Uterus (tissue), 2 donors: ENCODE results near the gene PRR33.

Experiments used
- CTCF ChIP-seq, 4 experiments: fragments of 200-600 bp in 2 of 4; fragments of 450-650 bp in 2 of 4; sonication (generic) in 2 of 4; IDR thresholded peaks; one replicate each; pipeline ENCODE4 v1.5.1; 2016 to 2019; ENCODE audit warnings: antibody characterized with exemption in 4 of 4, mild to moderate bottlenecking in 2 of 4, moderate library complexity in 1 of 4
- POLR2A ChIP-seq, 2 donors: fragments of 450-650 bp; IDR thresholded peaks; one replicate each; pipeline ENCODE4 v1.6.1; 2016; ENCODE audit warnings: antibody characterized with exemption in 2 of 2, mild to moderate bottlenecking in 1 of 2, moderate library complexity in 1 of 2

DNA sequence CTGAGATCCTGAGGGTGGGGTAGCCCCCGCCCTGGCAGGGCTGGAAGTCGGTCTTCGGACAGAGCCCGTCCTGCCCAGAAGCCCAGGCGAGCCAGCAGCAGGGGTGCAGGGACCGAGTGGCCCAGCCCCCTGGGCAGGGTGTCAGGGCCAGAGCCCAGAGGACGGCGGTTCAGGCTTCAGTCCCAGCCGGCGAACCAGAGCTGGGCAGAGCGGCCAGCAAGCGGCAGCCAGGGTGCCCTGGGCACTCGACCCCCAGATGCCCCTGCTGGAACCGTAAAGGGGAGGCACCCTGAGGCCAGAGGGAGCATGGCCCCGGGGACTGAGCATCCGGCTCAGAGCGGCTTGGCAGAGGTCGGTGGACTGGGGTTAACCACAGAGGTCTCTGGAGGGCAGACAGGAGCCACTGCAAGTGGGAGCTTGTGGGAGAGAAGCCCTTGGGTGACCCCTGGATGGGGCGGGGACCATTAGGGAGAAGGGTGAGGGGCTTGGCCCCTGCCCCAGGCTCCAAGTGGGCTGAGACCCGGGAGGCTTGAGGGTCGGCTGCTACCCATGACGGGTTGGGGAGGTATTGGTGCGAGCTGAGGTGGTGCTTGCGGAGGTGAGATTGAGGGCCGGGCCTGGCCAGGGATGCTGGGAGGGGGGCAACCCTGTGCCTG lies 22.9 kb downstream of the PRR33 start:
- no peak for TF ChIP-seq CTCF (IDR thresholded peaks at IDR 0.05)
- no peak for TF ChIP-seq POLR2A (IDR thresholded peaks at IDR 0.05)
